ENCODE data around the gene CAPN11. TPM values are rescaled to one million over a fixed set of nuclear protein-coding genes. Genes with fewer than 3 reads are reported as not detected.

Gene CAPN11
- total RNA-seq, 2 experiments from 2014 or later = 0.13 TPM; not detected in 1

- ChIA-PET CTCF (no interaction called here), POLR2A (no interaction called here)
- no peak for DNase-seq
- Mint-ChIP-seq H3K27ac (no peak overlapping the region), H3K4me3 (no peak overlapping the region), H3K4me1 (no peaks in the 10 kb centered on the region), H3K36me3 (ENCODE audit: low read depth) (no peaks in the 10 kb centered on the region), H3K27me3 (no peaks in the 10 kb centered on the region), H3K9me3 (no peaks in the 10 kb centered on the region)
Measured at GRCh38 chr6:44198684-44199083, 40.1 kb downstream of the CAPN11 start.

GRCh38 chr6:44199883-44200282 lies 41.3 kb downstream of the CAPN11 start:
- no peaks in the 10 kb centered on the region for H3K4me1 Mint-ChIP-seq
- POLR2A ChIA-PET = no interaction called here
- DNase-seq = no peak
- H3K27me3 Mint-ChIP-seq = peaks cover 1% of the 10 kb centered on the region
- H3K36me3 Mint-ChIP-seq (ENCODE audit: low read depth) = no peaks in the 10 kb centered on the region
- no peak overlapping the region for H3K4me3 Mint-ChIP-seq
- H3K27ac Mint-ChIP-seq = no peak overlapping the region
- CTCF ChIA-PET = no interaction called here
- H3K9me3 Mint-ChIP-seq = no peaks in the 10 kb centered on the region

GRCh38 chr6:44201200-44201599 lies 42.6 kb downstream of the CAPN11 start:
- Mint-ChIP-seq H3K27ac (no peak overlapping the region), H3K36me3 (ENCODE audit: low read depth) (no peaks in the 10 kb centered on the region)
- POLR2A ChIA-PET = no interaction called here

GRCh38 chr6:44201638-44202303 lies 43.2 kb downstream of the CAPN11 start:
- H3K27ac Mint-ChIP-seq = no peak overlapping the region
- no peak overlapping the region for H3K4me3 Mint-ChIP-seq
- ChIA-PET CTCF (no interaction called here), POLR2A (no interaction called here)
- no peaks in the 10 kb centered on the region for H3K4me1 Mint-ChIP-seq
- no peaks in the 10 kb centered on the region for H3K36me3 Mint-ChIP-seq (ENCODE audit: low read depth)
- peaks cover 1% of the 10 kb centered on the region for H3K27me3 Mint-ChIP-seq
- DNase-seq = no peak
- H3K9me3 Mint-ChIP-seq = no peaks in the 10 kb centered on the region

More at GRCh38 chr6:44201200-44201599, 42.6 kb downstream of the CAPN11 start:
- CTCF ChIA-PET = interaction anchor here (0.8 kb wide), 1 partner anchor 105 kb away, joined by 3 read pairs; no protein-coding TSS in a partner anchor
- Mint-ChIP-seq H3K4me1 (no peaks in the 10 kb centered on the region), H3K27me3 (peaks cover 1% of the 10 kb centered on the region), H3K9me3 (no peaks in the 10 kb centered on the region), H3K4me3 (no peak overlapping the region)
- no peak for DNase-seq

GRCh38 chr6:44202332-44202971 lies 43.8 kb downstream of the CAPN11 start:
- ChIA-PET CTCF (no interaction called here), POLR2A (no interaction called here)
- no peak overlapping the region for H3K4me3 Mint-ChIP-seq
- H3K9me3 Mint-ChIP-seq = no peaks in the 10 kb centered on the region
- no peaks in the 10 kb centered on the region for H3K36me3 Mint-ChIP-seq (ENCODE audit: low read depth)
- no peak for DNase-seq
- peaks cover 1% of the 10 kb centered on the region for H3K27me3 Mint-ChIP-seq
- H3K27ac Mint-ChIP-seq = no peak overlapping the region
- no peaks in the 10 kb centered on the region for H3K4me1 Mint-ChIP-seq

- Mint-ChIP-seq H3K4me1 (no peaks in the 10 kb centered on the region), H3K4me3 (no peak overlapping the region), H3K27me3 (peaks cover 1% of the 10 kb centered on the region), H3K36me3 (ENCODE audit: low read depth) (no peaks in the 10 kb centered on the region), H3K9me3 (no peaks in the 10 kb centered on the region), H3K27ac (no peak overlapping the region)
- ChIA-PET CTCF (no interaction called here), POLR2A (no interaction called here)
- DNase-seq = no peak
Measured at GRCh38 chr6:44202972-44203750, 44.5 kb downstream of the CAPN11 start.

GRCh38 chr6:44203955-44204354 lies 45.3 kb downstream of the CAPN11 start:
- ChIA-PET CTCF (no interaction called here), POLR2A (no interaction called here)
- H3K4me3 Mint-ChIP-seq = no peak overlapping the region
- no peaks in the 10 kb centered on the region for H3K9me3 Mint-ChIP-seq
- no peak for DNase-seq
- H3K4me1 Mint-ChIP-seq = no peaks in the 10 kb centered on the region
- H3K27ac Mint-ChIP-seq = no peak overlapping the region
- H3K36me3 Mint-ChIP-seq (ENCODE audit: low read depth) = no peaks in the 10 kb centered on the region
- H3K27me3 Mint-ChIP-seq = peaks cover 1% of the 10 kb centered on the region

GRCh38 chr6:44207966-44208365 lies 49.3 kb downstream of the CAPN11 start:
- peaks cover 5% of the 10 kb centered on the region for H3K27me3 Mint-ChIP-seq
- no peak for DNase-seq
- H3K27ac Mint-ChIP-seq = no peak overlapping the region
- POLR2A ChIA-PET = no interaction called here
- no peaks in the 10 kb centered on the region for H3K36me3 Mint-ChIP-seq (ENCODE audit: low read depth)
- H3K4me3 Mint-ChIP-seq = no peak overlapping the region
- H3K9me3 Mint-ChIP-seq = no peaks in the 10 kb centered on the region
- H3K4me1 Mint-ChIP-seq = no peaks in the 10 kb centered on the region
- CTCF ChIA-PET = no interaction called here

- ChIA-PET POLR2A (no interaction called here), CTCF (interaction anchor here (0.6 kb wide), 1 partner anchor 118 kb away, joined by 3 read pairs; no protein-coding TSS in a partner anchor)
- Mint-ChIP-seq H3K4me1 (no peaks in the 10 kb centered on the region), H3K9me3 (no peaks in the 10 kb centered on the region), H3K36me3 (ENCODE audit: low read depth) (no peaks in the 10 kb centered on the region), H3K4me3 (no peak overlapping the region), H3K27me3 (peaks cover 11% of the 10 kb centered on the region), H3K27ac (no peak overlapping the region)
- no peak for DNase-seq
Measured at GRCh38 chr6:44211284-44211683, 52.7 kb downstream of the CAPN11 start.

- peaks cover 6% of the 10 kb centered on the region for H3K4me1 Mint-ChIP-seq
- peaks cover 26% of the 10 kb centered on the region for H3K27me3 Mint-ChIP-seq
- H3K9me3 Mint-ChIP-seq = no peaks in the 10 kb centered on the region
- ChIA-PET POLR2A (interaction anchor here (0.6 to 0.9 kb wide), 2 partner anchors 12 to 85 kb away, joined by 3 to 5 read pairs; no protein-coding TSS in a partner anchor), CTCF (no interaction called here)
- H3K36me3 Mint-ChIP-seq (ENCODE audit: low read depth) = no peaks in the 10 kb centered on the region
- DNase-seq = no peak
- no peak overlapping the region for H3K4me3 Mint-ChIP-seq
- no peak overlapping the region for H3K27ac Mint-ChIP-seq
Measured at GRCh38 chr6:44214307-44214706, 55.7 kb downstream of the CAPN11 start.

GRCh38 chr6:44216677-44217331 lies 58.2 kb downstream of the CAPN11 start, which contains the start of gene MYMX:
TSS of gene MYMX (plus strand) at chr6:44216926. CDS start at chr6:44217472, 546 bp downstream.
- peaks cover 18% of the 10 kb centered on the region for H3K4me1 Mint-ChIP-seq
- H3K27ac Mint-ChIP-seq = no peak within 1 kb of the TSS
- DNase-seq = no peak
- no peaks in the 10 kb centered on the region for H3K36me3 Mint-ChIP-seq (ENCODE audit: low read depth)
- ChIA-PET POLR2A (interaction anchor here (1.1 kb wide), 1 partner anchor 30 kb away, joined by 3 read pairs; the partner anchor contains the start of gene HSP90AB1), CTCF (no interaction called here)
- H3K9me3 Mint-ChIP-seq = no peaks in the 10 kb centered on the region
- peaks cover 22% of the 10 kb centered on the region for H3K27me3 Mint-ChIP-seq
- no peak within 1 kb of the TSS for H3K4me3 Mint-ChIP-seq

- Mint-ChIP-seq H3K27me3 (peaks cover 22% of the 10 kb centered on the region), H3K4me3 (no peak overlapping the region), H3K9me3 (no peaks in the 10 kb centered on the region), H3K27ac (no peak overlapping the region), H3K4me1 (peaks cover 21% of the 10 kb centered on the region), H3K36me3 (ENCODE audit: low read depth) (no peaks in the 10 kb centered on the region)
- DNase-seq = no peak
- ChIA-PET POLR2A (interaction anchor here (1.1 kb wide), 1 partner anchor 29 kb away, joined by 3 read pairs; the partner anchor contains the start of gene HSP90AB1), CTCF (no interaction called here)
Measured at GRCh38 chr6:44217332-44218143, 58.9 kb downstream of the CAPN11 start.

All from activated CD4-positive, alpha-beta memory T cell treated with anti-CD3 and anti-CD28 coated beads, Interleukin-2, amount 10 ng/mL, durations not matched to agents 7 days and 5 days (primary cell).